Body of pancreas (tissue), 4 donors: ENCODE data around the gene REN. TPM values are rescaled to one million over a fixed set of nuclear protein-coding genes. Genes with fewer than 3 reads are reported as not detected.

Source experiments
- ATAC-seq: fragments of 150-250 bp; one replicate; pipeline ENCODE4 v1.9.1; 2016
- DNase-seq, 4 donors: peaks; one replicate each; pipeline ENCODE4 v3.0.0-alpha.2; 2019
- H3K27ac ChIP-seq, 4 donors: fragments of 200-600 bp; sonication (generic); 1 replicate in 3 of 4; 2 replicates in 1 of 4; pipeline versions ENCODE4 v1.5.1 to v1.6.1; 2016 to 2019; ENCODE audit warnings: mild to moderate bottlenecking in 1 of 4, mixed read lengths in 1 of 4, moderate library complexity in 1 of 4
- H3K27me3 ChIP-seq, 2 donors: fragments of 200-600 bp; sonication (generic); one replicate each; pipeline ENCODE4 v1.6.0; 2016; ENCODE audit warnings: mild to moderate bottlenecking in 1 of 2
- H3K36me3 ChIP-seq, 2 donors: fragments of 200-600 bp; sonication (generic); replicated peaks in 1 of 2; 2 replicates each; pipeline ENCODE4 v1.5.1; 2016; ENCODE audit warnings: low read depth in 2 of 2; ENCODE audit not compliant: insufficient read depth in 1 of 2
- H3K4me1 ChIP-seq: fragments of 200-600 bp; sonication (generic); one replicate; pipeline ENCODE4 v1.6.0; 2016
- H3K4me3 ChIP-seq, 2 donors: fragments of 200-600 bp; sonication (generic); 1 replicate in 1 of 2; 2 replicates in 1 of 2; pipeline ENCODE4 v1.5.1; 2016 to 2019
- H3K9me3 ChIP-seq, 3 donors: fragments of 200-600 bp; sonication (generic); 1 replicate in 2 of 3; 2 replicates in 1 of 3; pipeline ENCODE4 v1.5.1; 2016
- CTCF ChIP-seq, 7 experiments: fragments of 450-650 bp in 4 of 7; fragments of 200-600 bp in 3 of 7; sonication (generic) in 3 of 7; IDR thresholded peaks; one replicate each; pipeline ENCODE4 v1.5.1; 2016 to 2019; ENCODE audit warnings: antibody characterized with exemption in 7 of 7
- POLR2A ChIP-seq, 3 donors: fragments of 450-650 bp; IDR thresholded peaks; one replicate each; pipeline ENCODE4 v1.6.1; 2016; ENCODE audit warnings: antibody characterized with exemption in 3 of 3, mild to moderate bottlenecking in 2 of 3
- WGBS, 2 donors: methylation state at CpG; one replicate each; pipeline ENCODE4 v1.1.5; 2017; 5-methylcytosine and 5-hydroxymethylcytosine counted together
- intact Hi-C: fragments of 100-400 bp; cut with DNase I; formaldehyde crosslinking; loops from one replicate; pipeline ENCODE4 v1.15.1; 2023
- total RNA-seq, 2 donors: library from RNA; depleted of rRNA; stranded (reverse); fragments of >200 nt; gene quantifications; one replicate each; pipeline ENCODE4 v1.1.0, GENCODE V29; 2016

The REN gene
- total RNA-seq, 2 donors from 2014 or later, result not detected

GRCh38 chr1:204110894-204111633 is 55.1 kb downstream of the REN start:
- H3K27me3 ChIP-seq, result no peaks in the 10 kb centered on the region
- peaks cover 13% of the 10 kb centered on the region for H3K4me1 ChIP-seq
- intact Hi-C loops, result no loop called here
- 65 to 77% methylated on average over 2 to 5 of the region's 5 CpGs for WGBS, 2 donors
- DNase-seq (no peak), ATAC-seq (no peak)
- H3K36me3 ChIP-seq, result no peaks in the 10 kb centered on the region
- TF ChIP-seq CTCF (IDR thresholded peaks at IDR 0.05), result no peak
- no peak for TF ChIP-seq POLR2A (IDR thresholded peaks at IDR 0.05)
- H3K9me3 ChIP-seq, result no peaks in the 10 kb centered on the region
- no peak overlapping the region for H3K27ac ChIP-seq
- no peak overlapping the region for H3K4me3 ChIP-seq

- intact Hi-C loops, result no loop called here
- no peaks in the 10 kb centered on the region for H3K9me3 ChIP-seq
- 65 to 79% methylated on average over 15 to 21 of the region's 21 CpGs for WGBS, 2 donors
- peak overlapping the region in 1 of 4 donors; percentile 41 for H3K27ac ChIP-seq
- peaks cover 29% of the 10 kb centered on the region for H3K4me1 ChIP-seq
- no peak for TF ChIP-seq CTCF (IDR thresholded peaks at IDR 0.05)
- no peak for TF ChIP-seq POLR2A (IDR thresholded peaks at IDR 0.05)
- no peaks in the 10 kb centered on the region for H3K27me3 ChIP-seq
- ATAC-seq (no peak), DNase-seq (no peak)
- H3K4me3 ChIP-seq, result no peak overlapping the region
- no peaks in the 10 kb centered on the region for H3K36me3 ChIP-seq
Measured at GRCh38 chr1:204108312-204109141, 57.6 kb downstream of the REN start.

GRCh38 chr1:204107892-204108291 is 58.2 kb downstream of the REN start:
- H3K36me3 ChIP-seq, result no peaks in the 10 kb centered on the region
- intact Hi-C loops, result no loop called here
- peaks cover 35% of the 10 kb centered on the region for H3K4me1 ChIP-seq
- peak overlapping the region in 1 of 4 donors; percentile 41 for H3K27ac ChIP-seq
- H3K9me3 ChIP-seq, result no peaks in the 10 kb centered on the region
- no peak overlapping the region for H3K4me3 ChIP-seq
- DNase-seq, result no peak
- H3K27me3 ChIP-seq, result no peaks in the 10 kb centered on the region
- WGBS, 2 donors, result 76 to 95% methylated on average over 2 of the region's 2 CpGs
- TF ChIP-seq CTCF (IDR thresholded peaks at IDR 0.05), result no peak
- no peak for TF ChIP-seq POLR2A (IDR thresholded peaks at IDR 0.05)
- ATAC-seq, result no peak

- DNase-seq (no peak), ATAC-seq (no peak)
- Histone ChIP-seq H3K27me3 (no peaks in the 10 kb centered on the region), H3K9me3 (no peaks in the 10 kb centered on the region), H3K4me3 (no peak overlapping the region), H3K36me3 (no peaks in the 10 kb centered on the region), H3K27ac (no peak overlapping the region), H3K4me1 (peaks cover 46% of the 10 kb centered on the region)
- intact Hi-C loops, result no loop called here
- WGBS, 2 donors, result 95 to 100% methylated on average over 1 of the region's 1 CpG
- TF ChIP-seq CTCF (IDR thresholded peaks at IDR 0.05) (no peak), POLR2A (IDR thresholded peaks at IDR 0.05) (no peak)
Measured at GRCh38 chr1:204106825-204107224, 59.3 kb downstream of the REN start.
